HEK293T (cell line): ENCODE measurements around the gene RIMBP2.

Source experiments
- CTCF ChIA-PET: fragments of 350-600 bp; formaldehyde crosslinking; extraction: SDS; loops from one replicate; lab custom pipeline; 2021; ENCODE audit warnings: antibody characterized with exemption, inconsistent platforms; lab: Yijun Ruan, JAX
- POLR2A ChIA-PET: fragments of 350-600 bp; formaldehyde crosslinking; extraction: SDS; loops from one replicate; lab custom pipeline; 2020; ENCODE audit warnings: antibody characterized with exemption, inconsistent platforms; lab: Yijun Ruan, JAX
- DNase-seq: peaks from one replicate; pipeline ENCODE4 v3.0.0; 2012; ENCODE audit warnings: mixed read lengths; ENCODE audit errors: extremely low spot score
- ARNT ChIP-seq: fragments of 450-650 bp; IDR thresholded peaks from 2 replicates; pipeline ENCODE4 v1.6.1; 2017; ENCODE audit warnings: mild to moderate bottlenecking
- BHLHE40 ChIP-seq: fragments of 450-650 bp; IDR thresholded peaks from 2 replicates; pipeline ENCODE4 v1.6.1; 2016; ENCODE audit warnings: mild to moderate bottlenecking, moderate library complexity, borderline replicate concordance
- CTBP1 ChIP-seq: fragments of 450-650 bp; IDR thresholded peaks from 2 replicates; pipeline ENCODE4 v1.6.1; 2016; ENCODE audit warnings: borderline replicate concordance
- ELF4 ChIP-seq: fragments of 450-650 bp; IDR thresholded peaks from 2 replicates; pipeline ENCODE4 v1.6.1; 2017; ENCODE audit warnings: antibody characterized with exemption
- FOXA1 ChIP-seq: fragments of 450-650 bp; IDR thresholded peaks from 2 replicates; pipeline ENCODE4 v1.6.1; 2016; ENCODE audit warnings: mild to moderate bottlenecking
- FOXK2 ChIP-seq: fragments of 450-650 bp; IDR thresholded peaks from 2 replicates; pipeline ENCODE4 v1.6.1; 2016; ENCODE audit warnings: mild to moderate bottlenecking
- FOXM1 ChIP-seq: fragments of 450-650 bp; IDR thresholded peaks from 2 replicates; pipeline ENCODE4 v1.6.1; 2017; ENCODE audit warnings: mild to moderate bottlenecking, borderline replicate concordance
- HDGF ChIP-seq: fragments of 450-650 bp; IDR thresholded peaks from 2 replicates; pipeline ENCODE4 v1.6.1; 2017; ENCODE audit warnings: antibody characterized with exemption, borderline replicate concordance
- L3MBTL2 ChIP-seq: fragments of 450-650 bp; conservative IDR thresholded peaks from 2 replicates; pipeline ENCODE4 v1.6.1; 2016; ENCODE audit warnings: mild to moderate bottlenecking
- LEF1 ChIP-seq: fragments of 450-650 bp; IDR thresholded peaks from 2 replicates; pipeline ENCODE4 v1.6.1; 2017; ENCODE audit warnings: mild to moderate bottlenecking, borderline replicate concordance
- NFRKB ChIP-seq: fragments of 450-650 bp; IDR thresholded peaks from 2 replicates; pipeline ENCODE4 v1.6.1; 2016; ENCODE audit warnings: mild to moderate bottlenecking, moderate library complexity
- SP1 ChIP-seq: fragments of 450-650 bp; IDR thresholded peaks from 2 replicates; pipeline ENCODE4 v1.6.1; 2017
- SUZ12 ChIP-seq: fragments of 450-650 bp; IDR thresholded peaks from 2 replicates; pipeline ENCODE4 v1.6.1; 2016; ENCODE audit warnings: mild to moderate bottlenecking
- TARDBP ChIP-seq: fragments of 450-650 bp; IDR thresholded peaks from 2 replicates; pipeline ENCODE4 v1.6.1; 2016
- ZNF384 ChIP-seq: fragments of 450-650 bp; IDR thresholded peaks from 2 replicates; pipeline ENCODE4 v1.6.1; 2016
- TF ChIP-seq, protein P1 (sequence below): fragments of 450-650 bp; IDR thresholded peaks from 2 replicates; pipeline ENCODE4 v1.6.1; 2016

RIMBP2 gene

DNA sequence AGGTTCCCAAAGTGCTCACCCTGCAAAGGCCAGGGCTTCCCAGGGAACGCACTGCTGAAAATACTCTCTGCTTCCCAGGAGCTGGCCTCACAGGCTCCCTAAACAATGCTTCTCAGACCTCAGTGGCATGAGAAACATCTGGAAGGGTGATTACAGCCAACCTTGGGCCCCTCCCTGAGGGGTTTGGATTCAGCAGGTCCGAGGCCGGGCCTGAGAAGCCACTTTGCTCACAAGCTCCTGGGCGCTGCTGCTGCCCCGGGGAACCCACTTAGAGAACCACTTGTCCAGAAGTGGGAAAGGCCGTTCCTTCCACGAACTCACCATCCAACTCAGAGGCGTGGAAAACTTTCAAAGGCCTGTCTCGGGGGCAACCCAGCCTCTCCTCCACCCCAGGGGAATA is 247.9 kb downstream of the RIMBP2 start:
- CTCF ChIA-PET, result no interaction called here
- POLR2A ChIA-PET, result no interaction called here
- TF ChIP-seq L3MBTL2 (no peak), FOXK2 (no peak), SP1 (no peak), TARDBP (no peak), FOXM1 (no peak), NFRKB (no peak), ELF4 (no peak), CTBP1 (no peak), LEF1 (no peak)
- TF ChIP-seq, protein P1, sequence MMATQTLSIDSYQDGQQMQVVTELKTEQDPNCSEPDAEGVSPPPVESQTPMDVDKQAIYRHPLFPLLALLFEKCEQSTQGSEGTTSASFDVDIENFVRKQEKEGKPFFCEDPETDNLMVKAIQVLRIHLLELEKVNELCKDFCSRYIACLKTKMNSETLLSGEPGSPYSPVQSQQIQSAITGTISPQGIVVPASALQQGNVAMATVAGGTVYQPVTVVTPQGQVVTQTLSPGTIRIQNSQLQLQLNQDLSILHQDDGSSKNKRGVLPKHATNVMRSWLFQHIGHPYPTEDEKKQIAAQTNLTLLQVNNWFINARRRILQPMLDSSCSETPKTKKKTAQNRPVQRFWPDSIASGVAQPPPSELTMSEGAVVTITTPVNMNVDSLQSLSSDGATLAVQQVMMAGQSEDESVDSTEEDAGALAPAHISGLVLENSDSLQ, result no peak
- DNase-seq, result no peak

DNA sequence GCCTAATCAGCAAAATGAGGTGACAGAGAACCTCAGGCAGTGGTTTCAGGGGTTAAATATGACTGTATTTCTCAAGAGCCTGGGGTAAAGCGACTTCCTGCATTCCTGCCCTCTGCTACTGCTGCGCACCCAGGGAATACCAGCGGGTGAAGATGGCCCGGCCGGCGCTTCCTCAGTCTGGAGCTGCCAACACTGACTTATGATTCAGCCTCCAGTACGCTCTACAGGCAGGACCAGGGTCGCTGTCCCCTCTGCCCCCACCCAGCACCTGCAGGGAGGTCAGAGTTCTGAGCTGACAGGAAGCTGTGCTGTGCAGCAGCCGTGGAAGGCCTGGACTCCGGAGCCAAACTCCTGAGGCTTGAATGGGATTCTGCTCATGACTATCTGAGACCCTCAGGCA is 250.5 kb downstream of the RIMBP2 start:
- CTCF ChIA-PET, result no interaction called here
- POLR2A ChIA-PET, result no interaction called here

DNA sequence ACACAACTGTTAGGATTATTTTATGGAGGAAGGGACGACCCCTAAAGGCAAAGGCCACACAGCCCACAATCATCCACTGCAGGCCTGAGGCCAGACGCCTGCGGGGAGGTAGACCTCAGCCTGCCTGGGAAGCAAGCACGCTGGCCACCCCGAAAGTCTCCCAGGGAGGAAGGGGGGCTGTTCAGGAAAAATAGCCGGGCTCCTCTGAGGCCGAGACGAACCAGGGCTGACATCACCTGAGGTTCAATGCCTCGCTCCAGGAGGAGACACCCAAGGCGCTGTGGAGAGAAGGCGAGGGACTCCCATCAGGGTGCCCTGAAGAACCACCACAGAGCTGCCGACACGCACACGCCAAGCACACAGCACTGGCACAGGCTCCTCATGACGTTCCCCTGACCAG is 251.1 kb downstream of the RIMBP2 start:
- POLR2A ChIA-PET, result no interaction called here
- CTCF ChIA-PET, result no interaction called here
- no peak for DNase-seq
- TF ChIP-seq, protein P1, result no peak
- TF ChIP-seq FOXA1, result no peak
- no peak for TF ChIP-seq ELF4
- no peak for TF ChIP-seq SP1
- no peak for TF ChIP-seq ARNT
- TF ChIP-seq HDGF, result no peak
- TF ChIP-seq LEF1, result no peak
- no peak for TF ChIP-seq SUZ12
- TF ChIP-seq FOXM1, result no peak
- no peak for TF ChIP-seq NFRKB

More for the DNA sequence above, 250.5 kb downstream of the RIMBP2 start:
- TF ChIP-seq LEF1, result no peak
- no peak for TF ChIP-seq TARDBP
- no peak for TF ChIP-seq SP1
- TF ChIP-seq CTBP1, result no peak
- no peak for TF ChIP-seq L3MBTL2
- TF ChIP-seq SUZ12, result no peak
- no peak for TF ChIP-seq FOXM1
- DNase-seq, result no peak

DNA sequence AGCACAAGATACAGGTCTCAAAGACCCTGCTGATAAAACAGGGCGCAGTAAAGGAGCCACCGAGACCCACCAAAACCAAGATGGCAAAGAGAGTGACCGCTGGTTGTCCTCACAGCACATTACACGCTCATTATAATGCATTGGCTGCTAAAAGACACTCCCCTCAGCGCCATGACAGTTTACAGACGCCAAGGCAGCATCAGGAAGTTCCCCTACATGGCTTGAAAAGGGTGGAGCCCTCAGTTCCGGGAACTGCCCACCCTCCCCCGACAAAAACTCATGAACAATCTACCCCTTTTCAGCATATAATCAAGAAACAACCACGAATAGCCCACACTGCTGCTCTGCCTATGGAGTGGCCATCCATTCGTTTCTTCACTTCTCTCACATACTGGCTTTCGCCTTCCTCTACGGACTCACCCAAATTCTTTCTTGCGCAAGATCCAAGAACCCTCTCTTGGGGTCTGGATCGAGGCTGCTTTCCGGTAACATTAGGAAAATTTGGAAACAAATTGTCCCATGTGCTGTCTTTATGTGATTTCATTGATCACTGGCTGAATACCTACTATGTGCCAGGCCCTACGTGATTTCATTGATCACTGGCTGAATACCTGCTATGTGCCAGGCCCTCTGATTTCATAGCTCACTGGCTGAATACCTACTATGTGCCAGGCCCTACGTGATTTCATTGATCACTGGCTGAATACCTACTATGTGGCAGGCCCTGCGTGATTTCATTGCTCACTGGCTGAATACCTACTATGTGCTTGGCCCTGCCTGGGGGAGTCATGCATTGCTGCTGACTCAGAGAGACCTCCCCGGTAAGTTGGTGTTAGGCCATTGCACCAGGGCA is 252.1 kb downstream of the RIMBP2 start:
- ChIA-PET CTCF (no interaction called here), POLR2A (no interaction called here)
- TF ChIP-seq BHLHE40 (no peak), FOXK2 (no peak), CTBP1 (no peak), TARDBP (no peak), FOXA1 (no peak), FOXM1 (no peak), SP1 (no peak), ELF4 (no peak), ARNT (no peak), ZNF384 (no peak), NFRKB (no peak), SUZ12 (no peak), HDGF (no peak), L3MBTL2 (no peak), LEF1 (no peak)
- TF ChIP-seq, protein P1, result no peak
- no peak for DNase-seq

DNA sequence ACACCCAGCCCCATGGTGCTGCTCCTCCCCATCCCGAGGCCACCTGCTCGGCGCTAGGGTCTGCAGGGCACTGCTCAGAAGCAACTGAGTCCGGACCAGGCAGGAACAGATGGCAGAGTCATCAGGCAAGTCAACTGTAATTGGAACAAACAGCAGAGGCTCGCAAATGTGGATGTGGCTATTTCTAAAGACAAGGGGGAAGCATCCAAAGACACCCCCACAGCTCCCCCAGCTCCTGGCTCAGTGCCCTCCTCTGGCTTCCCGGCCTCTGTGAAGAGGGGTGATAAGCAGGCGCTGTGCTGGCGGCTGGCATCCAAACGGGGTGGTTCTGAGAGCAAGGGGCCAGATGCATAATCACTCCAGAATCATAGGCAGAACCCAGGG is 252.8 kb downstream of the RIMBP2 start:
- DNase-seq, result no peak
- no peak for TF ChIP-seq NFRKB
- TF ChIP-seq SP1, result no peak
- TF ChIP-seq, protein P1, result no peak
- no peak for TF ChIP-seq ZNF384
- TF ChIP-seq TARDBP, result no peak
- no peak for TF ChIP-seq HDGF
- no peak for TF ChIP-seq SUZ12
- no peak for TF ChIP-seq FOXM1
- no peak for TF ChIP-seq ARNT
- TF ChIP-seq BHLHE40, result no peak
- ChIA-PET CTCF (no interaction called here), POLR2A (no interaction called here)
